H9 (cell line): ENCODE results near the gene NRCAM. TPM values are rescaled to one million over a fixed set of nuclear protein-coding genes. Genes with fewer than 3 reads are reported as not detected.

Experiments
- DNase-seq: peaks from one replicate; pipeline ENCODE4 v3.0.0-alpha.2; 2017
- H2AFZ ChIP-seq: one replicate; pipeline ENCODE4 v1.6.1; 2013; ENCODE audit warnings: mild to moderate bottlenecking, low read length, control low read depth, moderate library complexity
- H2AK5ac ChIP-seq: 2 replicates; pipeline ENCODE4 v1.6.1; 2013; ENCODE audit warnings: low read length, control low read depth, mixed read lengths; ENCODE audit not compliant: insufficient read length
- H2BK120ac ChIP-seq: one replicate; pipeline ENCODE4 v1.6.1; 2013; ENCODE audit warnings: low read depth, mild to moderate bottlenecking, low read length, control low read depth, inconsistent platforms; ENCODE audit not compliant: poor library complexity, severe bottlenecking
- H2BK12ac ChIP-seq: 2 replicates; pipeline ENCODE4 v1.6.1; 2013; ENCODE audit warnings: low read length, control low read depth, mixed read lengths, low read depth; ENCODE audit not compliant: insufficient read length
- H2BK15ac ChIP-seq: 2 replicates; pipeline ENCODE4 v1.6.1; 2013; ENCODE audit warnings: low read depth, low read length, control low read depth
- H2BK20ac ChIP-seq: one replicate; pipeline ENCODE4 v1.6.1; 2013; ENCODE audit warnings: low read depth, mild to moderate bottlenecking, low read length, control low read depth, inconsistent platforms; ENCODE audit not compliant: poor library complexity, severe bottlenecking
- H2BK5ac ChIP-seq: 2 replicates; pipeline ENCODE4 v1.6.1; 2013; ENCODE audit warnings: low read length, control low read depth, mixed read lengths; ENCODE audit not compliant: insufficient read length
- H3K14ac ChIP-seq: 2 replicates; pipeline ENCODE4 v1.6.1; 2013; ENCODE audit warnings: low read length, control low read depth; ENCODE audit not compliant: insufficient read depth
- H3K18ac ChIP-seq: 2 replicates; pipeline ENCODE4 v1.6.1; 2013; ENCODE audit warnings: low read depth, mild to moderate bottlenecking, mixed read lengths, low read length, control low read depth; ENCODE audit not compliant: insufficient read length
- H3K23ac ChIP-seq: 2 replicates; pipeline ENCODE4 v1.6.1; 2013; ENCODE audit warnings: low read length, control low read depth, mixed read lengths, low read depth; ENCODE audit not compliant: insufficient read length
- H3K23me2 ChIP-seq: 2 replicates; pipeline ENCODE4 v1.6.1; 2013; ENCODE audit warnings: low read depth, mild to moderate bottlenecking, mixed read lengths, low read length, control low read depth; ENCODE audit not compliant: insufficient read length, poor library complexity, severe bottlenecking
- H3K27ac ChIP-seq: 2 replicates; pipeline ENCODE4 v1.5.1; 2013; ENCODE audit warnings: low read length, control low read depth, mixed read lengths, low read depth; ENCODE audit not compliant: insufficient read length
- H3K27me3 ChIP-seq: 2 replicates; pipeline ENCODE4 v1.6.1; 2013; ENCODE audit warnings: low read length, control low read depth, inconsistent platforms; ENCODE audit not compliant: insufficient read depth
- H3K4ac ChIP-seq: 2 replicates; pipeline ENCODE4 v1.6.1; 2013; ENCODE audit warnings: low read depth, mild to moderate bottlenecking, control low read depth, inconsistent platforms, low read length, moderate library complexity
- H3K4me1 ChIP-seq: 2 replicates; pipeline ENCODE4 v1.6.1; 2013; ENCODE audit warnings: low read length, control low read depth, inconsistent platforms; ENCODE audit not compliant: insufficient read depth
- H3K4me2 ChIP-seq: 2 replicates; pipeline ENCODE4 v1.6.1; 2013; ENCODE audit warnings: low read length, control low read depth, mixed read lengths; ENCODE audit not compliant: insufficient read length, insufficient read depth
- H3K56ac ChIP-seq: 2 replicates; pipeline ENCODE4 v1.6.1; 2013; ENCODE audit warnings: low read depth, mild to moderate bottlenecking, mixed read lengths, low read length, control low read depth; ENCODE audit not compliant: insufficient read length
- H3K79me1 ChIP-seq: 2 replicates; pipeline ENCODE4 v1.6.1; 2013; ENCODE audit warnings: low read depth, mild to moderate bottlenecking, moderate library complexity, low read length, control low read depth, inconsistent platforms; ENCODE audit not compliant: insufficient read depth, poor library complexity, severe bottlenecking
- H3K79me2 ChIP-seq: 2 replicates; pipeline ENCODE4 v1.6.1; 2013; ENCODE audit warnings: low read length, control low read depth, inconsistent platforms; ENCODE audit not compliant: insufficient read depth
- H3K9ac ChIP-seq: 2 replicates; pipeline ENCODE4 v1.6.1; 2013; ENCODE audit warnings: low read length, control low read depth, mixed read lengths; ENCODE audit not compliant: insufficient read length; ENCODE audit errors: extremely low read depth
- H3K9me3 ChIP-seq: one replicate; pipeline ENCODE4 v1.6.1; 2013; ENCODE audit warnings: low read depth, low read length, inconsistent platforms; ENCODE audit not compliant: control insufficient read depth
- H3T11ph ChIP-seq: one replicate; pipeline ENCODE4 v1.6.1; 2013; ENCODE audit warnings: mild to moderate bottlenecking, low read length, control low read depth, inconsistent platforms
- H4K20me1 ChIP-seq: one replicate; pipeline ENCODE4 v1.6.1; 2013; ENCODE audit not compliant: control insufficient read depth, insufficient read length, insufficient read depth
- H4K5ac ChIP-seq: 2 replicates; pipeline ENCODE4 v1.6.1; 2013; ENCODE audit warnings: low read depth, mild to moderate bottlenecking, mixed read lengths, low read length, control low read depth; ENCODE audit not compliant: insufficient read length
- H4K8ac ChIP-seq: replicated peaks from 2 replicates; pipeline ENCODE4 v1.6.1; 2013; ENCODE audit warnings: low read length, control low read depth, mixed read lengths, low read depth; ENCODE audit not compliant: insufficient read length
- H4K91ac ChIP-seq: 2 replicates; pipeline ENCODE4 v1.6.1; 2013; ENCODE audit warnings: low read depth, mild to moderate bottlenecking, moderate library complexity, mixed read lengths, low read length, control low read depth; ENCODE audit not compliant: insufficient read length
- H3K27ac Mint-ChIP-seq, 3 experiments: 2 replicates in 2 of 3; 3 replicates in 1 of 3; pipeline ENCODE4 v1.8.0; 2020 to 2021; ENCODE audit warnings: mixed read lengths in 3 of 3, mild to moderate bottlenecking in 1 of 3, moderate library complexity in 1 of 3
- H3K27me3 Mint-ChIP-seq: 2 replicates; pipeline ENCODE4 v1.8.0; 2021; ENCODE audit warnings: low read depth, mild to moderate bottlenecking, moderate library complexity, mixed read lengths
- H3K36me3 Mint-ChIP-seq, 3 experiments: 2 replicates in 2 of 3; 3 replicates in 1 of 3; pipeline ENCODE4 v1.8.0; 2020 to 2021; ENCODE audit warnings: low read depth in 3 of 3, mixed read lengths in 3 of 3; ENCODE audit not compliant: insufficient read depth in 1 of 3
- H3K4me1 Mint-ChIP-seq, 2 experiments: 2 replicates each; pipeline ENCODE4 v1.8.0; 2020; ENCODE audit warnings: mixed read lengths in 2 of 2
- H3K4me3 Mint-ChIP-seq, 2 experiments: 2 replicates in 1 of 2; 3 replicates in 1 of 2; pipeline ENCODE4 v1.8.0; 2020 to 2021; ENCODE audit warnings: mild to moderate bottlenecking in 2 of 2, mixed read lengths in 2 of 2, moderate library complexity in 1 of 2
- H3K9me3 Mint-ChIP-seq, 2 experiments: 2 replicates in 1 of 2; 3 replicates in 1 of 2; pipeline ENCODE4 v1.8.0; 2020; ENCODE audit warnings: mild to moderate bottlenecking in 2 of 2, mixed read lengths in 2 of 2, moderate library complexity in 1 of 2
- CTCF ChIP-seq: fragments of 200-600 bp; sonication (generic); conservative IDR thresholded peaks from 3 replicates; pipeline ENCODE4 v1.8.0; 2021; ENCODE audit warnings: antibody characterized with exemption, mild to moderate bottlenecking
- WGBS: extraction: QIAGEN DNeasy Blood & Tissue Kit; methylation state at CpG from one replicate; pipeline ENCODE4 v1.1.7; 2013; ENCODE audit warnings: missing lambda C conversion rate, low lambda C conversion rate, mixed read lengths; ENCODE audit not compliant: insufficient read length; ENCODE audit errors: extremely low coverage; 5-methylcytosine and 5-hydroxymethylcytosine counted together
- total RNA-seq: library from RNA; stranded (reverse); gene quantifications from 2 replicates; pipeline ENCODE4 v1.2.1, GENCODE V29; 2021

NRCAM gene
- total RNA-seq, 1 experiment from 2014 or later: 2.3 TPM

- H3K27me3 ChIP-seq: no peaks in the 10 kb centered on the region
- no peak overlapping the region for H3K14ac ChIP-seq
- H4K91ac ChIP-seq: no peak overlapping the region
- no peak overlapping the region for H2AK5ac ChIP-seq
- no peak overlapping the region for H3K23ac ChIP-seq
- H2BK15ac ChIP-seq: no peak overlapping the region
- no peak overlapping the region for H3K4ac ChIP-seq
- H2BK120ac ChIP-seq: no peak overlapping the region
- DNase-seq: peak; percentile 77
- no peak overlapping the region for H3K56ac ChIP-seq
- no peak overlapping the region for H4K8ac ChIP-seq
- no peaks in the 10 kb centered on the region for H3K23me2 ChIP-seq
- H3K4me3 Mint-ChIP-seq: no peak overlapping the region
- H2BK5ac ChIP-seq: no peak overlapping the region
- H3K18ac ChIP-seq: no peak overlapping the region
- H3K27ac Mint-ChIP-seq: peak overlapping the region in 1 of 3 experiments; percentile 32; a peak in 2 of 7 replicates
- no peak overlapping the region for H2BK20ac ChIP-seq
- H3K27me3 Mint-ChIP-seq: no peaks in the 10 kb centered on the region
- H3K79me2 ChIP-seq: no peaks in the 10 kb centered on the region
- H3K27ac ChIP-seq: no peak overlapping the region
- H2BK12ac ChIP-seq: no peak overlapping the region
- no peak overlapping the region for H3K4me2 ChIP-seq
- H3K9ac ChIP-seq: no peak overlapping the region
- H4K20me1 ChIP-seq: no peaks in the 10 kb centered on the region
- H3K9me3 Mint-ChIP-seq: peaks cover 0 to 4% of the 10 kb centered on the region in 2 experiments; a peak in 2 of 5 replicates
- H3K36me3 Mint-ChIP-seq: peaks cover 0 to 4% (median 2%) of the 10 kb centered on the region in 3 experiments; a peak in 2 of 7 replicates
- H3K4me1 ChIP-seq: peaks cover 3% of the 10 kb centered on the region; the same call in 1 of the 2 replicates
- WGBS: no CpG with 5 or more reads among the region's 2 CpGs
- H3T11ph ChIP-seq: no peak overlapping the region
- H2AFZ ChIP-seq: no peak overlapping the region
- H4K5ac ChIP-seq: no peak overlapping the region
- no peaks in the 10 kb centered on the region for H3K9me3 ChIP-seq
- TF ChIP-seq CTCF: no peak
- H3K79me1 ChIP-seq: no peaks in the 10 kb centered on the region
- H3K4me1 Mint-ChIP-seq: peaks cover 22 to 25% of the 10 kb centered on the region in 2 experiments
These were observed 108.6 kb downstream of the NRCAM start for GRCh38 chr7:108347616-108348015.
